MV-4-11 (cell line): ENCODE measurements around the gene TNFRSF12A.

Source experiments
- DNase-seq: peaks from one replicate; lab custom pipeline; 2025; lab: John Stamatoyannopoulos, UW

Gene TNFRSF12A

DNA sequence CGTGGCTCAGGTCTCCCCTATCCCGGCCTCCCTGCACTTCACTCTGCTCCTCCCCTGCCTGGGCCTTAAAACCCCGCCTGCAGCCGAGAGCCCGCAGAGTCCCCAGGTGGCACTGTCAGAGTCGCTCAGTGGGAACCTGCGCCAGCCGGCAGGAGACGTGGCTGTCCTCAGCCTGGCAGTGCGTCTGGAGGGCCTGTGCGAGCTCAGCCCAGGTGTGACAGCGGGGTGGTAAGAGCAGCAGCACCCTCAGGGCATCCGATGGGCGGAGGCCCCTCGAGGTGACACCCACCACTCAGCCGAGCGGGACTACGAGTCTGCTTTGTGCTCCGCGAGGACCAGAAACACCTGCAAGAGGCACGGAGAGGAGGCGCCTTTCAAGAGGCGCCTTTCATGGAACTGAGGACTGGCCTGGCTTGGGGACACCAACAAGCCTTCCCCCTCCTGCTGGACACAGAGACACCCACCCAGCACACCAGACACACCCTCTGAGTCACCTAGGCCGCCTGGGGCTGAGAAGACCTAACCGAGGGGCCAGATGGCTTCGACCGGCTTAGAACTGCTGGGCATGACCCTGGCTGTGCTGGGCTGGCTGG lies 7.2 kb upstream of the TNFRSF12A start, which contains the start of gene CLDN9:
Gene CLDN9, plus strand, starts transcription at position 96 of the 593 bp plus-strand sequence. Its CDS starts 440 bp downstream, at position 536.
- DNase-seq = no peak

DNA sequence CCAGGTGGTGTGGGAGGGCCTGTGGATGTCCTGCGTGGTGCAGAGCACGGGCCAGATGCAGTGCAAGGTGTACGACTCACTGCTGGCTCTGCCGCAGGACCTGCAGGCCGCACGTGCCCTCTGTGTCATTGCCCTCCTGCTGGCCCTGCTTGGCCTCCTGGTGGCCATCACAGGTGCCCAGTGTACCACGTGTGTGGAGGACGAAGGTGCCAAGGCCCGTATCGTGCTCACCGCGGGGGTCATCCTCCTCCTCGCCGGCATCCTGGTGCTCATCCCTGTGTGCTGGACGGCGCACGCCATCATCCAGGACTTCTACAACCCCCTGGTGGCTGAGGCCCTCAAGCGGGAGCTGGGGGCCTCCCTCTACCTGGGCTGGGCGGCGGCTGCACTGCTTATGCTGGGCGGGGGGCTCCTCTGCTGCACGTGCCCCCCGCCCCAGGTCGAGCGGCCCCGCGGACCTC lies 6.6 kb upstream of the TNFRSF12A start:
- no peak for DNase-seq

DNA sequence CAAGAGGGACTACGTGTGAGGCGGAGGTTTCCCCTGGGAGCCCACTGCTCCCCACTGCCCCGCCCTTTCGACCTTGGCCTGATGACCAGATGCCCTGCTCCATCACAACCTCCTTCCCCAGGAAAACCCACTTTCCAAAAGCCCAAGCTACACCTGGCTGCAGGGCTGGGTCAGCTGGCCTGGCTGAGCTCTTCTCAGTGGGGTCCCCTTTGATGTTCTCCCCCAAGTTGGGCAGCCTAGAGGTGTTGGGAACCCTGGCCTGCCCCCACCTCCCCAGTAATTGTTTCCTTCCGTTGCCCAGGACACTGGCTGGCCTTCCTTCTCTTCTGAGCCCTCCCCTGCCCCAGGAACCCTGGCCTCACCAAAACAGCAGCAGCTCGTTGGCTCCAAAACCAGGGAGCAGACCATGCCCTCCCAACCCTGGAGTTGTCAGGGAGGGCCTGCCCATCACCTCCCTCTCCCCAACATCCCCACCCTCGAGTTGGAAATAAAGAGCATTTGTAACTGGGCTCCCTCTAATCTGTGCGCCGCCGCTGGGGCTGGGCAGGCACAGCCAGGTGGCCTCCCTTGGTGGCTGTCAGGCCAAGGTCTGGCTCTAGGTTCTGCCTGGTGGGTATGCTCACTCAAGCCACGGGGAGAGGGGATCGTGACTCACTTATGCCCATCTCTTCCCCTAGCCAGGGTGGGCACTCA lies 6.0 kb upstream of the TNFRSF12A start:
- DNase-seq = no peak

DNA sequence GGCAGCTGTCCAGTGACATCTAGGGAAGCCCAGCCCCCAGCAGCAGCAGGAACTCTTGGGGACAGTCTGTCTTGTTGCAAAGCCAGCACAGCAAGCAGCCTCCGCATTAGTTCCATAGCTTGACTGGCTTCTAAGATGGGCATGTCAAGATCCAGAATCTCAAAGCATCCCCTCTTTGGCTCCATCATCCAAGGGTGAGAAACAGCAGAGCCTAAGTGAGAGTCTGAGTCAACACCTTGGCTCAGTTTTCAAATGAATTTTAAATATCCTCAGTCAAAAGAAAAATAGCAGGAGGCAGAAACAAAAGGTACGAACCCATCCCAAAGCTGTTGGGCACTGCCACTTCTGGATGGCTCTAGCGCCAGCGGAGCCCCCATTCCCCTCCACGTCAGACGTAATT lies 5.2 kb upstream of the TNFRSF12A start:
- DNase-seq = no peak

DNA sequence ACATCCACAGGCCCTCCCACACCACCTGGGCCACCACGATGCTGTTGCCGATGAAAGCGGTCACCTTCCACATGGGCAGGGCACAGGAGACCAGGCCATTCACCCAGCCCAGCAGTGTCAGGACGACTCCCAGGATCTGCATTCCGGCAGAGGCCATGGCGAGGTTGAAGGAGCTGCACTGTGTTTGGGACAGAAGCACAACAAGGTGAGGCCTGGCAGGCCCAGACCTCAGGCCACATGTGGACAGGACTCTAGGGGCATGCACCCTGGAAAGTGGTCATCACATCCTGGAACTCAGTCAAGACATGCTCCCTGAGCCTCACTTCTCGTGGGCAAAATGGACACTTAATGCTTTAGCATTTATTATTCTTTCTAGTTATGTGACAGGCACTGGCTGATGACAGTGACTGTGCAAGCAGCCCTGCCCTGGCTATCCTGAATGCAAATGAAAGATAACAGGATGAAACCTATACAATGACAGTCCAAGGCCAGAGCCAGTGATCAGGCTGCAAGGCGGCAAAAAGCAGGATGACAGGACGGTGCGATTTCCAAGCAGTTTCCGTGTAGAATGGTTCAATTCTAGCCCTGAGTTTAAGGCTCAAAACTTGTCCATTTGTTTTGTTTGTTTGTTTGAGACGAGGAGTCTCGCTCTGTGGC lies 4.2 kb upstream of the TNFRSF12A start:
- DNase-seq = no peak

DNA sequence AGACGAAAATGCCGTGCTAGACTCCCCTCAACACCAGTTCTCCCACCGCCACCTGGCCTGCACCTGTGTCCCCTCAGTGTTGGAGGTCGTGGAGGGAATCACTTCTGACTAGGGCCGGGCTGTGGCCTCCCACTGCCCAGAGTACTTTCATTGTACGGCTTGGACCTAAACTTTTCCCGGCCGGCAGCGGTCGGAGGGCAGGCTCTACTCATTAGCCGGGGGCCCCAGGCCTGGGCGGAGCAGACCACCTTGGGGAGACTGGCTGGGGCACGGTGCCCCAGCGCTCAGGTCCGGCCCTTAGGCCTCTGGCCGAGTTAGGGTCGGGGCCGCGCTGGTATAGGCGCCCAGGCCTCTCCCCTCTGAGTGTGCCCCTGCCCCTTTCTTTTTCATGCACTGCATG lies 2.8 kb upstream of the TNFRSF12A start:
- DNase-seq = no peak

DNA sequence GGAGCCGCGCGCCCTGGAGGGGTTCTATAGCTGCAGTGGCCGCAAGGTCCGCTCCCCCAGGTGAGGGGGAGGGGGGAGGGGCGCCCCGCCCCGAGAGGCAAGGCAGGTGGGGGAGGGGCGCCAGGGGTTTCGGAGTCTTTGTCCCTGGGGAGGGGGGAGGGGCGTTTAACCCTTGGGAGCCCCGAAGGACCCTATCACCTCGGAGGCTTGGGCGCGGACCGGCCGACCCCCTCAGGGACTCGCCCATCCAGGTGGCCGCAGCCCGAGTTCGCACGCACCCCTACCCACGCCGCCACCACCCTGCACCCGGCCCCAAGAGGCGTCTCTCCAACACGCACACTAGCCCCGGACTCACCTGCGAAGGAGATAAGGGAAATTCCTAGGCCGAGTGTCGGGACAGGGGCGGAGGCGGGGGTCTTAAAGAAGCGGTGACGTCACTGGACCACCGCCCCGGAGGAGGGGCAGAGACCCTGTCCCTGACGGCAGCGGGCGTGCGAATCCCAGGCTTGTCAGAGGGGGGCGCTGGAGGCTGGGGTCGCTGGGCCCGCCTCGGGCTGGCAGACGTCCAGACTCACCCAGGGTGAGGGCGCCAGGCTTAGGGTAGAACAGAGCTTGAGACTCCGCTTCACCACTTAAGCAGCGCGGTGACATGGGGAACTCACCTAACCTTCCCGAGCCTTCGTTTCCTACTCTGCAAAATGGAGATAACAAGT lies 2.2 kb upstream of the TNFRSF12A start, which contains the start of gene CLDN6:
Gene CLDN6, minus strand, starts transcription at position 390 of the 713 bp plus-strand sequence. CDS start 2,162 bp downstream, outside the sequence.
- no peak for DNase-seq

DNA sequence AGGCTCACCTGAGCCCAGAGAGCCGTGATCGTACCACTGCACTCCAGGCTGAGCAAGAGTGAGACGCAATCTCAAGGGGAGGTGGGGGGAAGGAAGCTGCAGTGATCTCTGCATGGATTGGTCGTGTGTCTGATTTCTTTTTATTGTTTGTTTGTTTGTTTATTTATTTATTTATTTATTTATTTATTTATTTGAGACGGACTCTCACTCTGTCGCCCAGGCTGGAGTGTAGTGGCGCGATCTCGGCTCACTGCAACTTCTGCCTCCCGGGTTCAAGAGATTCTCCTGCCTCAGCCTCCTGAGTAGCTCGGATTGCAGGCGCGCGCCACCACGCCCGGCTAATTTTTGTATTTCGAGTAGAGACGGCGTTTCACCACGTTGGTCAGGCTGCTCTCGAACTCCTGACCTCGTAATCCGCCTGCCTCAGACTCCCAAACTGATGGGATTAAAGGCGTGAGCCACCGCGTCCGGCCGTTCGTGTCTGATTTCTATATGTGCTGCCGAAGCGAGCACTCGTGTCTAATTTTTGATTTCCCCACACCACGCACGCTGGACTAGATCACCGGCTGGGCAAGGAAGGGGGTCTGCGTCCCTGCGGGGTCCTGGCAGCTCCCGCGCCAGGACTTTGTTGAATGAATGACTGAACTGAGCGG lies 448 bp upstream of the TNFRSF12A start:
- DNase-seq = peak; percentile 49

DNA sequence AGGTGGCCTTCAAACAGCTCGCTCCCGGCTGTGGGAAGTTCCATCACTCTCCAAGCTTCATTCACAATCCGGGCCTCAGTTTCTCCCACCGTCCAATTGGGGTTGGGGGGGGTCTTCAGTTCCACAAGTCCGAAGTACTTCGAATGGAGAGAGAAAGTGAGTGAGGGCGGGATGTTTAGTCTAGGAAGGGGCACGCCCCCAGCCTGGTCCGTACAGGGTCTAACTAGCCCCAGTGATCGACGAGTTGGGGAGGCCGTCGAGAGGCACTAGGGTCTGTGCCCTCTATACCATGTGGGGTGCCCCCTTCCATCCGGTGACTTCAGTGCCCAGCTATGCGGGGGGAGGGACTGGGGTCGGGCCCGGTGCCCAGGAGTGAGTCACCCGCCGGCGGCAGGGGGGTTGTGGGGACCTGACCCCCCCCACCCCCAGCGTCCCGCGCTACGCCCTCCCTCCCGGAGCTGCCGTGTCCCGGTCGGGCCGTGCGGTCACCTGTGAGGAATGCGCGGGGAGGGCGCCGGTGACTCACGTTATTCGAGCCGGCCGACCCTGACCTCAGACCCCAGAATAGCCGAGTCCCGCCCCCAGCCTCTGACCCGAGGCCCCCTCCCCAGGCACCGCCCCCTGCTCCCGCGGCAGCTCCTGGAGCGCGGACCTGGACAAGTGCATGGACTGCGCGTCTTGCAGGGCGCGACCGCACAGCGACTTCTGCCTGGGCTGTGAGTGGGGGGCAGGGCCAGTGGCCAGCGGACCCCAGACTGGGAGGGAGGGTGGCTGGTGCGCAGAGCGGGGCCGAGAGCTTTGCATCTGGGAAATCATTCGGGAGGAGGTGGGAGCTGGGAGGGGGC lies 658 bp downstream of the TNFRSF12A start:
- DNase-seq = no peak

DNA sequence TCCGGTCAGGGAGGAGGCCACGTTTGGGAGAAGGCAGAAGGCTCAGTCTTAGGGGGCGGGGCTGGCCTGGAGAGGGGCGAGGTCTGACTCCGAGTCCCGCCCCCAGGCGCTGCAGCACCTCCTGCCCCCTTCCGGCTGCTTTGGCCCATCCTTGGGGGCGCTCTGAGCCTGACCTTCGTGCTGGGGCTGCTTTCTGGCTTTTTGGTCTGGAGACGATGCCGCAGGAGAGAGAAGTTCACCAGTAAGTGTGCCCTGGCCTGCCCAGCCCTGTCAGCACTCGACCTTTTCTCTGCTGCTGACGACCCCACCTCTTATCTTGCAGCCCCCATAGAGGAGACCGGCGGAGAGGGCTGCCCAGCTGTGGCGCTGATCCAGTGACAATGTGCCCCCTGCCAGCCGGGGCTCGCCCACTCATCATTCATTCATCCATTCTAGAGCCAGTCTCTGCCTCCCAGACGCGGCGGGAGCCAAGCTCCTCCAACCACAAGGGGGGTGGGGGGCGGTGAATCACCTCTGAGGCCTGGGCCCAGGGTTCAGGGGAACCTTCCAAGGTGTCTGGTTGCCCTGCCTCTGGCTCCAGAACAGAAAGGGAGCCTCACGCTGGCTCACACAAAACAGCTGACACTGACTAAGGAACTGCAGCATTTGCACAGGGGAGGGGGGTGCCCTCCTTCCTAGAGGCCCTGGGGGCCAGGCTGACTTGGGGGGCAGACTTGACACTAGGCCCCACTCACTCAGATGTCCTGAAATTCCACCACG lies 1.5 kb downstream of the TNFRSF12A start:
- DNase-seq = peak; percentile 51

DNA sequence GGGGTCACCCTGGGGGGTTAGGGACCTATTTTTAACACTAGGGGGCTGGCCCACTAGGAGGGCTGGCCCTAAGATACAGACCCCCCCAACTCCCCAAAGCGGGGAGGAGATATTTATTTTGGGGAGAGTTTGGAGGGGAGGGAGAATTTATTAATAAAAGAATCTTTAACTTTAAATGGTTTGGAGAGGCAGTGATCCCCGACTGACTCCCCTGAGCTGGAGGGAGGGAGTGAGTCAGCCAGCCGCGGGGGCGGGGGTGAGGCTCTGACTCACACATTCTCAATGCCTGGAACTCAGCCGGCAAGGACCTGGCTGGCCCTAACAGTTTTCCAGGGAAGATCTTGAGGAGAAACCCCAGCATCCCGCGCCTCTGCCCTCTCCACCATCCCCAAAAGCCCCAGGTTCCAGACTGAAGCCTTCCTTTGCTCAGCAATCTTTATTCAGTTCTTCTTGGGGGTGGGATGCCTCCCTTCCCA lies 2.1 kb downstream of the TNFRSF12A start:
- peak; percentile 71 for DNase-seq

DNA sequence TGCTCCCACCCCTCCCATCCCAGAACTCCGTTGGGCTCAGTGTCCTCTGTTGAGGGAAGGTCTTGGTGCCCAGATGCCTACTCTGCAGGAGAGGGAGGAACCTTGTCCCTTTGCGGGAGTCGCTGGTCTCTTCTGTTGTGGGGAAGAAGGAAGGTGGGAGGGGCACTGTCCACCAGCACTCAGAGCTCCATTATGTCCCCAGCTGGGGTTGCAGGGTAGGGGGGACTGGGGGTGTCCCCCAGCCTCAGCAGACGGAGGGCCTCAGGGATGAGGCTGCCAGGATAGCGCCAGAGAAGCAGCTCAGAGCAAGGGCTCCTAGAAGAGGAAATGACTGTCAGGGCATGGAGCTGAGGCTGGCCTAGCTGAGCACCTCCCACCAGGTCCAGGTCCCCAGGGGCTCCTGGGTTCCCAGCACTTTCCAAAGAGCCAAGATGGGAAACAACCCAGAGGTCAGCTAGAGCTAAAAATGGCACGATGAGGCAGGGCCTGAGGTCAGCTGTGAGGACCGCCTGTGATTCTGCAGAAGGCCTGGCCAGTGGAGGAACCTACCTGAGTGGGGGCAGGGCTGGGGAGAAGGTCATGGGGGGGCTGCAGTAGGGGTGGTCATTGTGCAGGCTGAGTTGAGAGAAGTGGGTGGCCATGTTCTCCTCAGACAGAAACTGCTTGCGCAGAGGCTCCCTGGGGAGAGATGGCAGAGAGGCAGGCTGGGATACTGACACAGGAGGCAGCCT lies 2.7 kb downstream of the TNFRSF12A start:
- DNase-seq = peak; percentile 10

DNA sequence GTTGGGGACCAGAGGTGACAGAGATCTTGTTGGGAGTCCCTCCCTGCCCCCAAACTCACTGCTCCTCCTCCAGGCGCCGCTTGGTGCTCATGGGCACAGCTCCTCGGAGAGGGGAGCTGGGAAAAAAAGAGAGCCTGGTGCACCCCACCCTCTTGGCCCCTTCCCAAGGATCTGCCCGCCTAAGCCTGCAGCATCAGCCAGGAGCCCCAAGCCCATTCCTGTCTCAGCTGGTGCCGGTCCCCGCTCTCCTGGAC lies 3.2 kb downstream of the TNFRSF12A start:
- DNase-seq = no peak

DNA sequence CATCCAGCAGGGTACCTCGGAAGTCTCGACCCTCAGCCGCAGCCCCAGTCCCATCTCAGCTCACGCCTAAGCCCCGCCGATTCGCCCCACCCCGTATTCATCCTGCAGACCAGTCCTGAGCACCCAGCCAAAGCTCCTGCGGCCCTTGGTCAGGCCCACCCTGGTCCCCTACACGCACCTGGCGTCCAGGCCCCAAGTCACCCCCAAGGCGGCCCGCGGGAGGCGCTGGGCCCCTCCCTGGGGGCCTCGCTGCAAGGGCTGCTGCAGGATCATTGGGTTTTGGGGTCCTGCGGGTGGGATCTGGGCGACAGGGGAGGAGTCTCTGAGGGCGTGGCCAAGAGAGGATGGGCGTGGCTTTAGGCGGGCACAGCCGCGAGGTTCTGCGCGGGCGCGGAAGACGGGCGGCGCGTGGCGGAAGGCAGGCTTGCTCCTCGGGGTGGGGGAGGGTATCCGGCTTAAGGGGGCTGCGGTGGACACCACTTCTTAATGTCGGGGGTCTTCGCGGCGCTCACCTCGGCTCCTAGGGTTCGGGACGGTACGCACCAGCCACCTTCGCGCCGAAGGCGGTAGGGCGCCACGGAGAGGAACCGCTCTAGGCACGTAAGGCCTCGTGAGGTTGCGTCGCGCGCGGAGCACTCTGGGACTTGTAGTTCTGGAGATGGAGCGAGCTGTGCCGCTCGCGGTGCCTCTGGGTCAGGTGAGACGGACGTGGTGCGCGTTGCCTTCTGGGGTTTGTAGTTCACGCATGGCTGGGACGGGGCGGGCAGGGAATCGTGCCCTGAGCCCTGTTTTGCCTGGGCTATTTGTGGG lies 3.7 kb downstream of the TNFRSF12A start, which contains the start of the genes HCFC1R1 and THOC6:
Gene HCFC1R1, minus strand, starts transcription at position 274 of the 810 bp plus-strand sequence. Its CDS starts 1 bp downstream, at position 273.
Gene THOC6, plus strand, starts transcription at position 367 of the 810 bp plus-strand sequence. Its CDS starts 292 bp downstream, at position 659.
- DNase-seq = peak; percentile 96

DNA sequence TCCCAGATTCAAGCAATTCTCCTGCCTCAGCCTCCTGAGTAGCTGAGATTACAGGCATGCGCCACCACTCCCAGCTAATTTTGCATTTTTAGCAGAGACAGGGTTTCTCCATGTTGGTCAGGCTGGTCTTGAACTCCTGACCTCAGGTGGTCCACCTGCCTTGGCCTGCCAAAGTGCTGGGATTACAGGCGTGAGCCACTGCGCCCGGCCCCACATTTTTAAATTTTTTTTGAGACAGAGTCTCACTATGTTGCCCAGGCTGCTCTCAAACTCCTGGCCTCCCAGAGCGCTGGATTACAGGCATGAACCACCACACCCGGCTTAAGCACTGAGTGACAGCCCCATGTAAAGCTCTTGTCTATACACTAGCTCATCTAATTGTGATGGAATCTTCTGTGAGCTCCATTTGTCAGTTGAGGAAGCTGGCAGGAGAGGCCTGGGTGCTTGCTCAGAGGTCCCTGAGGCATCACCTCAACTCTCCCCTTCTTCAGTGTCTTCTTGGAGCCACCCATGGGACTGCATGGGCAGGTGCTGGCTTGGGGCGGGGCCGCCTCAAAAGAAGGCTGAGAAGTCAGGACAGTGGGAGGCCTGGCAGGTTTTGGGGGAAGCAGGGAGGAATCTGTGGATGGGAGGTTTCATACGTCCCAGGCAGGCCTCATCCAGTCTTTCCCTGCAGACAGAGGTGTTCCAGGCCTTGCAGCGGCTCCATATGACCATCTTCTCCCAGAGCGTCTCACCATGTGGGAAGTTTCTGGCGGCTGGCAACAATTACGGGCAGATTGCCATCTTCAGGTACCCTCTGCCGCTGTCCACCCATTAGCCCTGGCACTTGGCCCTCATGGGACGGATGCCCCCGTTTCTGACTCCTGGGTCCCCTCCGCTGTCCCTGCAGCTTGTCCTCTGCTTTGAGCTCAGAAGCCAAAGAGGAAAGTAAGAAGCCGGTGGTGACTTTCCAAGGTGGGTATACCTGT lies 5.1 kb downstream of the TNFRSF12A start:
- no peak for DNase-seq

DNA sequence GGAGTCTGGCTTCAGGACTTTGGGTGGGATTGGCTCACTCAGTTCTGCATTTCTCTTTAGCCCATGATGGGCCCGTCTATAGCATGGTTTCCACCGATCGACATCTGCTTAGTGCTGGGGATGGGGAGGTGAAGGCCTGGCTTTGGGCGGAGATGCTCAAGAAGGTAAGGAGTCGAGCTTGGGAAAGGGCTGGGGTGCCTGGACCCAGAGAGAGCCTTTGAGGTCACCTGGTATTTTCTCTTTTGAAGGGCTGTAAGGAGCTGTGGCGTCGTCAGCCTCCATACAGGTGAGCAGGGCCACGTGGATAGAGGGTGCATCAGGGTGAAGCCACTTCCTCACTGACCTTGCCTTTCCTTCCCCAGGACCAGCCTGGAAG lies 5.8 kb downstream of the TNFRSF12A start:
- no peak for DNase-seq
